Activated gamma-delta T cell treated with anti-CD3 and anti-CD28 coated beads, Interleukin-2, amount 50 U/mL, for 16 hours (primary cell): Measurements from ENCODE around the gene MPC1.
"Not testable (repeated sequence)": the region's sequence is repeated elsewhere in the genome, so short reads cannot be mapped to it uniquely, and the experiment has no call there.

Experiments used
- DNase-seq: peaks from one replicate; pipeline ENCODE4 v3.0.0-alpha.2; 2020; ENCODE audit warnings: low read depth

Gene MPC1

GRCh38 chr6:166344921-166345320 is 37.8 kb downstream of the MPC1 start:
- DNase-seq: not testable (repeated sequence)

DNA sequence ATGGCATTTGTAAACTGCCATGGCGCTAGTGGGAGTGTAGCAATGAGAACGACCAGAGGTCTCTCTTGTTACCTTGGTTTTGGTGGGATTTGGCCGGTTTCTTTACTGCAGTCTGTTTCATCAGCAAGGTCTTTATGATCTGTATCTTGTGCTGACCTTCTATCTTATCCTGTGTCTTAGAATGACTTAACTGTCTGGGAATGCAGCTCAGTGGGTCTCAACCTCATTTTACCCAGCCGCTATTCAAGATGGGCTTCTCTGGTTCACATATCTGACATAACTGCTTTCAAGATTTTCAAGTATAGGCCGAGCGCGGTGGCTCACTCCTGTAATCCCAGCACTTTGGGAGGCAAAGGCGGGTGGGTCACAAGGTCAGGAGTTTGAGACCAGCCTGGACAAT is 38.5 kb downstream of the MPC1 start:
- DNase-seq: no peak

GRCh38 chr6:166343150-166343487 is 39.6 kb downstream of the MPC1 start:
- no peak for DNase-seq

DNA sequence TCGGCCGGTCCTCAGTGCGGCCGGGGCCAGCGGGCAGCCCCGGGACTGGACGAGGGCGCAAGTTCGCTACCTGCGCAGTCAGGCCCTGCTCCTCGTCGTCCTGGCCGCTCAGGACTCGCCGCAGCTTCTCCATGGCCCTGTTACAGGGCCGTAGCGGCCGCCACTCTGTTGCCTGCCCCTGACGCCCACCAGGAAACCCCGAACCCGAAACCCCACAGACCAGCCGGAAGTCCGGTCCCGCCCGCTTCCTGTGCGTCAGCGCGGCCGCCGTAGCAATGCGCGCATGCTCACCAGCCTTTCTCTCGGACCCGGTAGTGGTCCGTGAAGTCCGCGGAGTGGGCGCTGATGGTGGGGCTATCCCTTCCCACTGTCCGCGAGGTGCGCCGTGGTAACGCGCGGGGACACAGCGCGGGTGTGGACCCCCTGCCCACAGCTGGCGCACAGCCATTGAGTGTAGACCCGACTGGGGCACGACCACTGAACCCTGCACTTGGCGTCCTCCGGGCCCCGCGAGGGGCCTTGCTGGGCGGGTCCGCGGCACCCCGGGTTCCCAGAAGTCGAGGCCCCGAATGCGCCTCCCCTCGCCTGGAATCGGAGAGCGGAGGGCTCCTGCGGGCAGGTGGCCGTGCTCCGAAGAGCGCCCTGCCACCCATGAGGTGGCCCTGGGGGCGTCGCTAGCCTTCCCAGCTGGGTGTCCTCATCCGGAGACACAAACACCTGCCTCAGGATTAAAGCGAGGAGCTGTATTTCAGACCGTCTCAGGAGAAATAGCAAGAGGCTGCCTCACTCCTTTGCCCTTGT is 40.2 kb downstream of the MPC1 start, which contains the start of gene SFT2D1:
SFT2D1 (minus strand) TSS at position 197 of the 801 bp plus-strand sequence; CDS start at position 133, 64 bp downstream.
- peak; percentile 65 for DNase-seq

DNA sequence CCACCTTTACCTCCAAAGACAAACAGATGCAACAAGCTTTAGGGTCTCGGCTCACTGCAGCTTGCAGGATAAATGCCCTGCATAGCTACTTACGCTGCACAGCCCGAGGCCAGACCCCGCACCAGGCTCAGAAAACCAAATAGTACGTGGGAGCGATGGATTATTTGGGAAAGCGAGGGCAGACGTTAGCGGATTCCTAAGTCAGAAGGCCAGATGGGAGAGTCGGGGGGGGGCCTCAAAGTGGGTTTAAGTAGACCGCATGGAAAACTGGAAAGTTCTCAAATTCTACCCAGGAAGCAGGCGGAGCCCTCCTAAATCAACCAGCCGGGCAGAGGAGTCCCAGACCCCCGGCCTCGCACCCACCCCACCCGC is 40.8 kb downstream of the MPC1 start:
- DNase-seq: no peak

DNA sequence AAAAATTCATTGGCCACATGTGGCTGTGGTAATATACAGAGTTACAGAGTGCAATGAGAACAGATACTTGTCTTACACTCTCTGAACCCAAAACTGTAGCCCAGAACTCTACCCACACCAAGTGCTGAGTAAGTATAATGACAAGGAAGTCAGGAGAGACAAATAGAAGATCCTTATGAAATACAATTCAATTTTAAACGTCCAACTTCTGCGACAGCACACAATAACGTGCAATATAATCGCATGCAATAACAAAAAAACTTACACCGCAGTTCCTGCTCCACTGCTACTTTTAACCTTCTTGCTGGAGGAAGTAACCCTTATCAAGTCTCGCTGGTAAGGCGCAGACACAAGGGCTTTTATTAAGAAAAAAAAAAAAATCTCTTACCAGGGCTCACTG is 41.3 kb downstream of the MPC1 start:
- DNase-seq: no peak

DNA sequence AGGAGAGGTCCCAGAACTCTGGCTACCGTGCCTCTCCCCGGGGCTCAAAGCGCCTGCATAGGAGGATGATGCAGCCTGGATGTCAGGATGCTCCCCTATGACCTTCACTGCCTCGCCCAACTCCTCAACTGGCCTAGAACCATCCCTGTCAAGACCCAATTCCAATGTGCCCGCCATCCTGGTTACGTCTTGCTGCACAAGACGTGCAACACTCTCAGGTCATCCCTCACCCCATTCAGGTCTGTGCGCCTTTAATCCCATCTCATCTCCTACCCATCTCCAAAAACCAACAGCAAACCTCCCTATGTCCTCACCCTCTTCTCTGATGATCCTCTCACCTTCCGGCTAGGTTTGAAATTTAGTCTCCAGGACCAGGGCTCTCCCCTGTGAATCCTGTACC is 43.9 kb downstream of the MPC1 start:
- no peak for DNase-seq

GRCh38 chr6:166336847-166337246 is 45.9 kb downstream of the MPC1 start:
- DNase-seq: no peak

- no peak for DNase-seq
Observed at GRCh38 chr6:166335378-166336302, 47.1 kb downstream of the MPC1 start.

GRCh38 chr6:166334878-166335277 is 47.9 kb downstream of the MPC1 start:
- DNase-seq: no peak

GRCh38 chr6:166333172-166333995 is 49.4 kb downstream of the MPC1 start:
- DNase-seq: peak; percentile 22

DNA sequence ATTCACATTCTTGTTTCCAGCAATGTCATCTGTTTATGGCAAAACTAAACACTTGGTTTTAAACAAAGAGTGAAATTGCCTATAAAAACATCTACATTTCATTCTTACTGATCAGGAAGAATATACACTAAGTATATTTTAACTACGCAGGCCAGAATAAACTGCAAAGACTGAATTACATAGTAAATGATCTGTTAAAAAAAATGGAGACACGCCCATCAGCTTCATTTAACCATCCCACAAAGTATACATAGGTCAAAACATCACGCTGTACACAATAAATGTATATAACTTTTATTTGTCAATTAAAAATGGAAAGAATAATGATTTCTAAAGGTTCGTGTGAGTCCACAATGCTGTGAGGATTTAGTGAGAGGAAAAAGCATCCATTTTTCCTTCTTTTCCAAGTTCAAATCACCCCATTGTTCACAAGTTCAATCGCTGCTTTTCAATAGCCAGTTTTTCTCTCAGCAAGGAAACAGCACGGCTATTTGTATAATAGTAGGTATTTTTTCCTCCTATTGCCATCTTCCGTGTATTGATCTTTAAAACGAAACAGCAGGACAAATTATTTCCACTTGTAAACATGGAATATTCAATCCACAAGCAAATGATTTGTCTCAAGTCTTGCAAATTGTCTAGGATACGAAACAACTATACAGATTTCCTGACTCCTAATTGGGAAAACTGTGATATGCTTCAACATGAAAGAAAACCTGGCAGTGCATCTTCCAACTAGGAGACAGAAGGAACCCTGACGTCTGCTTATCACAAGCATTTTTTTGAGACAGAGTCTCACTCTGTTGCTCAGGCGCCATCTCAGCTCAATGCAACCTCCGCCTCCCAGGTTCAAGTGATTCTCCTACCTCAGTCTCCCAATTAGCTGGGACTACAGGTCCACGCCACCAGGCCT is 51.0 kb downstream of the MPC1 start:
- no peak for DNase-seq

GRCh38 chr6:166330612-166331011 is 52.1 kb downstream of the MPC1 start:
- no peak for DNase-seq

- no peak for DNase-seq
Observed at GRCh38 chr6:166325383-166326042, 57.2 kb downstream of the MPC1 start.

DNA sequence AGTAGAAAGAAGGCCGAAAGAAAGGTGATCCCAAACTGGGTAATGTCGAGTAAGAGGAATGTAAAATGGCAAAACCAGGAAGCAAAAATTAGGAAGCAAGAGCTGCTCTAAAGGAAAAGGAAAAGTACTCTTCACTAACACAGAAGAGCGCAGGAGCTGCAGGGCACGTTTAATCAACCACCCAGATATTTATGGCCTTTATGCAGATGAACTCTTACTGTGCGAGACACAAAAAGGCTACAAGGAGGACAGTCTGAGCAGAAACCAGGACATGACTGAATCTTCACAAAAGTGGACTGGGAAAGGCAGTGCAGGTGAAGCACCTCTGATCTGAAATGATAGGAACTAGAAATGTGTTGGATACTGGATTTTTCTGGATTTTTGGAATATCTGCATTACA is 59.3 kb downstream of the MPC1 start:
- DNase-seq: no peak

DNA sequence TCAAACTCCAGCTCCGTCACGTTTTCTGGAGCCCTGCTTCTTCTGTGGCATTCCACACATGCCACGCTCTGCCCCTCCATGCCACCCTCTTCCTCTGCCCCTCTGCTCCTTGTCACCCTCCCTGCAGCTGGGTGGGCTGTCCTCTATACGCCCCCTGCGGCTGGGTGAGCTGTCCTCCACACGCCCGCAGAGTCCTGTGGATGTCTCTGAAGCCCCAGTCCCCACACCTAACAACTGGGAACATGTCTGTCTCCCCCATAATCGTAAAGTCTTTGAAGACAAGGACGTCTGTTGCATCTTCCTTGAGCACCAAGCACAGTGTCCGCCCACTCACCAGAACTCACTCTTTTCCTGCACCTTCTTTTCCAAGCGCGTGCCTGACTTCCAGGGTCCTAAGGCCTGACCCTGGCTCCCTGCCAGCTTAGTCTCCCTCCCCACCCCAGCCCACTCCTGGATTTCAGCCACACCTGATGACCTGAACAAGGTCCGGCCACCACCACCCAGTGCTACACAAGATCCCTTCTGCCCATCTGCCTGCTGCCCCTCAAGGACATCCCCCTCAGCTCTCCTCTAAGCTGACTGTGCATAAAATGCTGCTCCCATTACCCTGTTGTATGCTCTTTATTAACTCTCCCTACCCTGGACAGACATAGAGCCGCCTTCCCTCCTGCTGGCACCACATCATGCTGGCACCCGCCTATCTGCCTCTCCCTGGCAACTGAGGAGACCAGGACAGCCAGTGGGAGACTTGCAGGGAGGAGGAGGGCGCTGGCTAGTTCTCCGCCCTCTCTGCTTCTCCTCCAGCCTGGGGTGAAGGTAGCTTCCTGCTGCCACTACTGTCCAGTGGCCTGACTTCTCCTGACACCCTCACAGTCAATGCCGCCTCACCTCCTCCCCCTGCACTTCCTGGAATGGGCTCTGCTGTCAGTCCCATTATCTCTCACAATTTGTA is 63.8 kb downstream of the MPC1 start:
- no peak for DNase-seq

DNA sequence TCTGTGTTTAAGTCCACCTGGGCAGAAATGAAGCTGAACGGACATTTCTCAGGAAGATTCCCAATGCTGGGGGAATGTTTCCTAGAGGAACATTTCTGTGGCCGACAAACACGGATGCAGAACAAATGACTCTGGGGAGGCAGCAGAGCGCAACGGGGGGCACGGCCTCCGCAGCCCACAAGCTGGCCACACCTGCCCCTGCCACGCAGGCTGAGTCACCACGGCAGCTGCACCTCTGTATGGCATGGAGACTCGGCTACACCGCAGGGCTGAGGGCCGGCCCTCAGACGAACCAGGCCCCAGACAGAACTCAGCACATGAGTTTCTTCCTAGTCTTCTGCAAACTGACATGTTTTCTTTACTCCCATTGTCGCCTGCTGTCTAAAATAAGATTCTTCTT is 64.5 kb downstream of the MPC1 start:
- no peak for DNase-seq

GRCh38 chr6:166317261-166318212 is 65.2 kb downstream of the MPC1 start:
- DNase-seq: no peak
